Liver (tissue), 9 donors: ENCODE measurements around the gene ACOT13. TPM values are rescaled to one million over a fixed set of nuclear protein-coding genes. Genes with fewer than 3 reads are reported as not detected.

Experiments used
- DNase-seq: peaks from one replicate; pipeline ENCODE4 v3.0.0-alpha.2; 2017; ENCODE audit warnings: low spot score
- H3K27ac ChIP-seq, 2 donors: one replicate each; pipeline ENCODE4 v1.7.0; 2013; ENCODE audit warnings: inconsistent platforms in 2 of 2, low read length in 2 of 2, control low read depth in 1 of 2, low read depth in 1 of 2, mild to moderate bottlenecking in 1 of 2
- H3K27me3 ChIP-seq, 4 donors: one replicate each; pipeline versions ENCODE4 v1.6.1 to v1.7.0; 2013; ENCODE audit warnings: low read length in 3 of 4, inconsistent platforms in 1 of 4, mild to moderate bottlenecking in 1 of 4, moderate library complexity in 1 of 4; ENCODE audit not compliant: control insufficient read depth in 4 of 4, insufficient read depth in 4 of 4
- H3K36me3 ChIP-seq, 4 donors: one replicate each; pipeline versions ENCODE4 v1.6.1 to v1.7.0; 2013; ENCODE audit warnings: low read length in 3 of 4, mild to moderate bottlenecking in 3 of 4, low read depth in 1 of 4, moderate library complexity in 1 of 4; ENCODE audit not compliant: control insufficient read depth in 4 of 4, insufficient read depth in 3 of 4
- H3K4me1 ChIP-seq, 4 donors: one replicate each; pipeline versions ENCODE4 v1.6.1 to v1.7.0; 2013; ENCODE audit warnings: low read length in 3 of 4, mild to moderate bottlenecking in 3 of 4, moderate library complexity in 1 of 4; ENCODE audit not compliant: control insufficient read depth in 4 of 4, insufficient read depth in 4 of 4
- H3K4me3 ChIP-seq, 3 donors: one replicate each; pipeline versions ENCODE4 v1.6.1 to v1.7.0; 2013; ENCODE audit warnings: low read length in 3 of 3, control low read depth in 1 of 3, low read depth in 1 of 3, mild to moderate bottlenecking in 1 of 3
- H3K9ac ChIP-seq, 2 donors: one replicate each; pipeline ENCODE4 v1.7.0; 2013; ENCODE audit warnings: low read length in 2 of 2, mild to moderate bottlenecking in 2 of 2, moderate library complexity in 2 of 2, control low read depth in 1 of 2, low read depth in 1 of 2
- H3K9me3 ChIP-seq, 4 donors: one replicate each; pipeline versions ENCODE4 v1.6.1 to v1.7.0; 2013; ENCODE audit warnings: low read length in 3 of 4; ENCODE audit not compliant: control insufficient read depth in 4 of 4
- EGR1 ChIP-seq, 2 donors: IDR thresholded peaks; 2 replicates each; pipeline ENCODE4 v1.6.1; 2016 to 2018; ENCODE audit warnings: antibody characterized with exemption in 2 of 2, low read depth in 2 of 2
- FOXA1 ChIP-seq: IDR thresholded peaks from 2 replicates; pipeline ENCODE4 v1.6.1; 2016; ENCODE audit warnings: antibody characterized with exemption
- FOXA2 ChIP-seq: IDR thresholded peaks from 2 replicates; pipeline ENCODE4 v1.6.1; 2016; ENCODE audit warnings: antibody characterized with exemption
- GABPA ChIP-seq, 2 donors: IDR thresholded peaks in 1 of 2; conservative IDR thresholded peaks in 1 of 2; 2 replicates each; pipeline ENCODE4 v1.6.1; 2016; ENCODE audit warnings: antibody characterized with exemption in 2 of 2, mild to moderate bottlenecking in 1 of 2, moderate library complexity in 1 of 2
- HNF4A ChIP-seq, 2 donors: conservative IDR thresholded peaks; 2 replicates each; pipeline ENCODE4 v1.6.1; 2016; ENCODE audit warnings: antibody characterized with exemption in 2 of 2, mild to moderate bottlenecking in 2 of 2
- HNF4G ChIP-seq: IDR thresholded peaks from 2 replicates; pipeline ENCODE4 v1.6.1; 2016; ENCODE audit warnings: antibody characterized with exemption
- JUND ChIP-seq, 2 donors: IDR thresholded peaks; 2 replicates each; pipeline ENCODE4 v1.6.1; 2016; ENCODE audit warnings: antibody characterized with exemption in 2 of 2
- MAX ChIP-seq: IDR thresholded peaks from 2 replicates; pipeline ENCODE4 v1.6.1; 2016; ENCODE audit warnings: antibody characterized with exemption
- NR2F2 ChIP-seq: IDR thresholded peaks from 2 replicates; pipeline ENCODE4 v1.6.1; 2016; ENCODE audit warnings: antibody characterized with exemption
- REST ChIP-seq: IDR thresholded peaks from 2 replicates; pipeline ENCODE4 v1.6.1; 2016; ENCODE audit warnings: antibody characterized with exemption, mild to moderate bottlenecking
- RXRA ChIP-seq, 2 donors: IDR thresholded peaks; 2 replicates each; pipeline ENCODE4 v1.6.1; 2017 to 2018; ENCODE audit warnings: antibody characterized with exemption in 2 of 2, mild to moderate bottlenecking in 1 of 2
- SP1 ChIP-seq: IDR thresholded peaks from 2 replicates; pipeline ENCODE4 v1.6.1; 2018; ENCODE audit warnings: antibody characterized with exemption, mild to moderate bottlenecking
- TAF1 ChIP-seq: conservative IDR thresholded peaks from 2 replicates; pipeline ENCODE4 v1.6.1; 2016; ENCODE audit warnings: antibody characterized with exemption, mild to moderate bottlenecking
- YY1 ChIP-seq: IDR thresholded peaks from 2 replicates; pipeline ENCODE4 v1.6.1; 2016; ENCODE audit warnings: antibody characterized with exemption, mild to moderate bottlenecking
- ZBTB33 ChIP-seq: IDR thresholded peaks from 2 replicates; pipeline ENCODE4 v1.6.1; 2016; ENCODE audit warnings: antibody characterized with exemption
- WGBS: extraction: QIAGEN DNeasy Blood & Tissue Kit; methylation state at CpG from one replicate; pipeline ENCODE4 v1.1.7; 2013; 5-methylcytosine and 5-hydroxymethylcytosine counted together
- polyA plus RNA-seq, 2 donors: library from polyadenylated mRNA; stranded (reverse) in 1 of 2; unstranded in 1 of 2; fragments of 200-250 nt in 1 of 2; fragments of >200 nt in 1 of 2; fragmentation: Nextera tagmentation in 1 of 2; extraction: Ambion mirVana in 1 of 2; gene quantifications; one replicate each; pipeline versions ENCODE4 v1.2.1 to v1.2.3, GENCODE V29; 2013 to 2015
- total RNA-seq, 2 donors: library from RNA; depleted of rRNA; stranded (reverse); fragments of >200 nt; gene quantifications; one replicate each; pipeline ENCODE4 v1.2.3, GENCODE V29; 2014
- TF ChIP-seq, protein P1 (sequence below): fragments of 150-350 bp; IDR thresholded peaks from 2 replicates; pipeline ENCODE4 v1.5.1; 2017; ENCODE audit warnings: improper control_type of control experiment, low read depth, low read length; ENCODE audit not compliant: missing input control
- TF ChIP-seq, protein P2 (sequence below): IDR thresholded peaks from 2 replicates; pipeline ENCODE4 v1.6.1; 2016; ENCODE audit warnings: antibody characterized with exemption
- donor health status: healthy.
- donor health status: healthy.
- donor health status: healthy.
- donor health status: healthy.
- donor health status: healthy.

ACOT13 gene
- total and polyA plus RNA-seq, 4 donors = 9.9 to 90.0 (median 21.3) TPM

DNA sequence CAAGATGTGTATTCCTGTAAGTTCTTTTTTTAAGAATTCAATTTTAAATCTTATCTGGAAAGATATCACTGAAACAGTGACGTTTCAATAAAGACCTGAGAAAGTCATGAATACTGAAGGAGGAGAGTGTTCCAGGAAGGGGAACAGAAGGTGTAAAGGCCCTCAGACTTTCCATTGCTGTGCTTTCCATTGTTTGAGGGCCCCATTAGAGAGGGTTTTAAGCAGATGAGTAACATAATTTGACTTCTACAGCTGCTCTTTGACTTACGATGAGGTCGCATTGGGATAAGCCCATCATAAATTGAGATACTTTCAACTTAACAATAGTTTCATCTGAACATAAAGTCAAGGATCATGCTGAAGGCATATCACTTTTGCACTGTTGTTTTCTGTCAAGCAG lies 24.7 kb downstream of the ACOT13 start:
- Histone ChIP-seq H3K9ac (no peak overlapping the region), H3K4me1 (peaks cover 0 to 23% (median 12%) of the 10 kb centered on the region in 4 donors), H3K27ac (no peak overlapping the region), H3K4me3 (no peak overlapping the region), H3K27me3 (no peaks in the 10 kb centered on the region), H3K9me3 (no peaks in the 10 kb centered on the region), H3K36me3 (peaks cover 0 to 5% (median under 1%) of the 10 kb centered on the region in 4 donors)
- DNase-seq = no peak
- no peak for TF ChIP-seq HNF4G
- TF ChIP-seq ZBTB33 = no peak
- TF ChIP-seq YY1 = no peak
- no peak for TF ChIP-seq JUND (IDR thresholded peaks at IDR 0.05)
- TF ChIP-seq REST = no peak
- no peak for TF ChIP-seq FOXA1
- no peak for TF ChIP-seq EGR1 (IDR thresholded peaks at IDR 0.05; ENCODE audit: low read depth in 2 of 2)
- no peak for TF ChIP-seq HNF4A (conservative IDR thresholded peaks at IDR 0.05)
- TF ChIP-seq, protein P1, sequence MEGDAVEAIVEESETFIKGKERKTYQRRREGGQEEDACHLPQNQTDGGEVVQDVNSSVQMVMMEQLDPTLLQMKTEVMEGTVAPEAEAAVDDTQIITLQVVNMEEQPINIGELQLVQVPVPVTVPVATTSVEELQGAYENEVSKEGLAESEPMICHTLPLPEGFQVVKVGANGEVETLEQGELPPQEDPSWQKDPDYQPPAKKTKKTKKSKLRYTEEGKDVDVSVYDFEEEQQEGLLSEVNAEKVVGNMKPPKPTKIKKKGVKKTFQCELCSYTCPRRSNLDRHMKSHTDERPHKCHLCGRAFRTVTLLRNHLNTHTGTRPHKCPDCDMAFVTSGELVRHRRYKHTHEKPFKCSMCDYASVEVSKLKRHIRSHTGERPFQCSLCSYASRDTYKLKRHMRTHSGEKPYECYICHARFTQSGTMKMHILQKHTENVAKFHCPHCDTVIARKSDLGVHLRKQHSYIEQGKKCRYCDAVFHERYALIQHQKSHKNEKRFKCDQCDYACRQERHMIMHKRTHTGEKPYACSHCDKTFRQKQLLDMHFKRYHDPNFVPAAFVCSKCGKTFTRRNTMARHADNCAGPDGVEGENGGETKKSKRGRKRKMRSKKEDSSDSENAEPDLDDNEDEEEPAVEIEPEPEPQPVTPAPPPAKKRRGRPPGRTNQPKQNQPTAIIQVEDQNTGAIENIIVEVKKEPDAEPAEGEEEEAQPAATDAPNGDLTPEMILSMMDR = no peak
- TF ChIP-seq RXRA (IDR thresholded peaks at IDR 0.05) = no peak
- TF ChIP-seq TAF1 = no peak
- no peak for TF ChIP-seq FOXA2
- no peak for TF ChIP-seq SP1
- no peak for TF ChIP-seq MAX
- no peak for TF ChIP-seq NR2F2
- no peak for TF ChIP-seq GABPA (IDR thresholded peaks at IDR 0.05 in 1 of 2, conservative IDR thresholded peaks at IDR 0.05 in 1 of 2)
- WGBS = 96% methylated on average over 3 of the region's 3 CpGs

GRCh38 chr6:24692003-24692402 lies 25.1 kb downstream of the ACOT13 start:
- Histone ChIP-seq H3K4me1 (peaks cover 0 to 23% (median 12%) of the 10 kb centered on the region in 4 donors), H3K27me3 (no peaks in the 10 kb centered on the region), H3K9ac (no peak overlapping the region), H3K36me3 (peaks cover 0 to 5% (median 0%) of the 10 kb centered on the region in 4 donors), H3K9me3 (no peaks in the 10 kb centered on the region), H3K27ac (no peak overlapping the region), H3K4me3 (no peak overlapping the region)
- no peak for DNase-seq
- 45% methylated on average over 4 of the region's 4 CpGs for WGBS
- TF ChIP-seq RXRA (IDR thresholded peaks at IDR 0.05) = no peak
- TF ChIP-seq, protein P2, sequence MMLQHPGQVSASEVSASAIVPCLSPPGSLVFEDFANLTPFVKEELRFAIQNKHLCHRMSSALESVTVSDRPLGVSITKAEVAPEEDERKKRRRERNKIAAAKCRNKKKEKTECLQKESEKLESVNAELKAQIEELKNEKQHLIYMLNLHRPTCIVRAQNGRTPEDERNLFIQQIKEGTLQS = no peak
- TF ChIP-seq JUND (IDR thresholded peaks at IDR 0.05) = no peak
- TF ChIP-seq REST = no peak
- TF ChIP-seq, protein P1 = no peak
- no peak for TF ChIP-seq EGR1 (IDR thresholded peaks at IDR 0.05; ENCODE audit: low read depth in 2 of 2)
- no peak for TF ChIP-seq MAX
